ENCODE data around the gene IL2RA.

IL2RA gene

DNA sequence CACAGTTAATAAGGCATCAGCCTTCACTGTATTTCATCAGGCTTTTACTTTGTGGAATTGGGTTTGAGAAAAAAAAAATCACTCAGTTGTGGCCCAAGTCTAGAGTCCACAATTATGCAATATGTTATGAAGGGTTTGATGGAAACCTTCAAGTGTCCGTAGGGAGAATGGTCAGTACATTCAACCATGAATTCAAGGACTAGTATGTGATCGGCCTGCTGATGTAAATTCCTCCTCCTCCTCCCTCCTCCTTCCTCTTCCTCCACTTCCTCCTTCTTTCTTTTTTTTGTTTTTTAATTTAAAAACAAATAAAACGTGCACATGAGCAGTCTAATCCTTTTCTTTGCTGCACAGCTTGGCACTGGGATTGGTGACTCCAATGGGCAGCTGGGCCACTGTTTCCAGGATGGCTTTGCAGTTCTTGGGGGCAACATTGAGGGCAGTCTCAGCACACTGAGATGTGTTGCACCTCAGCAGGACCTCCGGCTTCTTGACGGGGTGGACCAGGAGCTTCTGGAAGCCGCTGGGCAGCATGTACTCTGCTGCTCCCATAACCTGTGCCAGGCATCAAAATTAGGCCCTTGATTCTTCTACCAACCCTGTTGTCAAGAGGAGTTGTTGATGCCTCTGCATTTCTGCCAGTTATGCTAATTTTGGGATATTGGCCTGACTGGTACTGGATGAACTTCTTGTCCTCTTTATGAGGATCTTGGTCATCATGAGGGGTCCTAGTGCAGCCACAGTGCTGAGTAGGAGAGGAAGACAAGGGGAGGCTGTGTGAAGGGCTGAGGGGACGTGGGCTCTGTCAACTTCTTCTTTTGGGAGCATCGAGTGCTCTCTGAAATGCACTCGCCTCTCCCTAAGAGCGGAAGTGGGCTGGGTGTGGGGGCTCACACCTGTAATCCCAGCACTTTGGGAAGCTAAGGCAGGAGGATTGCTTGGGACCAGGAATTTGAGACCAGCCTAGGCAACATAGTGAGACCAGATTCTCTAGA, 9.3 kb upstream of the IL2RA start:
- TF ChIP-seq CTCF (IDR thresholded peaks at IDR 0.05; ENCODE audit: low read depth, low read length, missing control alignments): no peak
- no peak for DNase-seq (ENCODE audit: low read depth)
- no peak overlapping the region for H3K4me3 ChIP-seq (ENCODE audit: low read depth, low read length)

- DNase-seq (ENCODE audit: low read depth): no peak
- H3K4me3 ChIP-seq (ENCODE audit: low read depth, low read length): no peak overlapping the region
- no peak for TF ChIP-seq CTCF (IDR thresholded peaks at IDR 0.05; ENCODE audit: low read depth, low read length, missing control alignments)
Observed at GRCh38 chr10:6070660-6071059, 8.5 kb upstream of the IL2RA start.

- no peak overlapping the region for H3K4me3 ChIP-seq (ENCODE audit: low read depth, low read length)
- no peak for DNase-seq (ENCODE audit: low read depth)
- TF ChIP-seq CTCF (IDR thresholded peaks at IDR 0.05; ENCODE audit: low read depth, low read length, missing control alignments): no peak
Observed at GRCh38 chr10:6069081-6069931, 7.1 kb upstream of the IL2RA start.

GRCh38 chr10:6068422-6068821, 6.3 kb upstream of the IL2RA start:
- TF ChIP-seq CTCF (IDR thresholded peaks at IDR 0.05; ENCODE audit: low read depth, low read length, missing control alignments): no peak
- no peak for DNase-seq (ENCODE audit: low read depth)
- H3K4me3 ChIP-seq (ENCODE audit: low read depth, low read length): no peak overlapping the region

- DNase-seq (ENCODE audit: low read depth): no peak
- TF ChIP-seq CTCF (IDR thresholded peaks at IDR 0.05; ENCODE audit: low read depth, low read length, missing control alignments): no peak
Observed at GRCh38 chr10:6068006-6068405, 5.8 kb upstream of the IL2RA start.

GRCh38 chr10:6067457-6067856, 5.3 kb upstream of the IL2RA start:
- no peak for DNase-seq (ENCODE audit: low read depth)
- H3K4me3 ChIP-seq (ENCODE audit: low read depth, low read length): no peak overlapping the region
- no peak for TF ChIP-seq CTCF (IDR thresholded peaks at IDR 0.05; ENCODE audit: low read depth, low read length, missing control alignments)

More at GRCh38 chr10:6068006-6068405, 5.8 kb upstream of the IL2RA start:
- no peak overlapping the region for H3K4me3 ChIP-seq (ENCODE audit: low read depth, low read length)

All from GM12864 (cell line).